ENCODE data around the gene ZNF71. TPM values are rescaled to one million over a fixed set of nuclear protein-coding genes. Genes with fewer than 3 reads are reported as not detected.

ZNF71 gene
- total RNA-seq, 1 experiment from 2014 or later, result 8.0 TPM

DNA sequence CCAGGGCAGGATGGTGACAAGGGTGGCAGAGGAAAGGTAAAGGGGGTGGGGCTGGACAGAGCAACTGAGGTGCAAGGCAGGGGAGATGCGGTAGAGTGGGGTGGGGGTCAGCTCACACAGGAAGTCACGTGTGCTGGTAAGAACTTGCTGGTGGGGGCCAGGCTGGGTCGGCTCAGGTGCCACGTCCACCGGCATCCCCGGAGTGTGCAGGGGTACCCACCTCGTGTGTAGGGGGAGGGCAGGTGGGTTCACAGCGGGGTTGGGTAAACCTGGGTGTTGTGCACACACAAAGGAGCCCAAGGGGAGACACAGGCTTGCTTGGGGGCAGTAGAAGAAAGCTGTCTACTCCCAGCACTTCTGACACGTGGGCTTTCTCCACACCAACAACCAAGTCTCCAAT, 73.6 kb downstream of the ZNF71 start:
- DNase-seq (ENCODE audit: low spot score) (no peak), ATAC-seq (no peak)
- no peak for TF ChIP-seq MYBL2 (CRISPR knock-in tag; IDR thresholded peaks at IDR 0.05)
- TF ChIP-seq, protein P1, sequence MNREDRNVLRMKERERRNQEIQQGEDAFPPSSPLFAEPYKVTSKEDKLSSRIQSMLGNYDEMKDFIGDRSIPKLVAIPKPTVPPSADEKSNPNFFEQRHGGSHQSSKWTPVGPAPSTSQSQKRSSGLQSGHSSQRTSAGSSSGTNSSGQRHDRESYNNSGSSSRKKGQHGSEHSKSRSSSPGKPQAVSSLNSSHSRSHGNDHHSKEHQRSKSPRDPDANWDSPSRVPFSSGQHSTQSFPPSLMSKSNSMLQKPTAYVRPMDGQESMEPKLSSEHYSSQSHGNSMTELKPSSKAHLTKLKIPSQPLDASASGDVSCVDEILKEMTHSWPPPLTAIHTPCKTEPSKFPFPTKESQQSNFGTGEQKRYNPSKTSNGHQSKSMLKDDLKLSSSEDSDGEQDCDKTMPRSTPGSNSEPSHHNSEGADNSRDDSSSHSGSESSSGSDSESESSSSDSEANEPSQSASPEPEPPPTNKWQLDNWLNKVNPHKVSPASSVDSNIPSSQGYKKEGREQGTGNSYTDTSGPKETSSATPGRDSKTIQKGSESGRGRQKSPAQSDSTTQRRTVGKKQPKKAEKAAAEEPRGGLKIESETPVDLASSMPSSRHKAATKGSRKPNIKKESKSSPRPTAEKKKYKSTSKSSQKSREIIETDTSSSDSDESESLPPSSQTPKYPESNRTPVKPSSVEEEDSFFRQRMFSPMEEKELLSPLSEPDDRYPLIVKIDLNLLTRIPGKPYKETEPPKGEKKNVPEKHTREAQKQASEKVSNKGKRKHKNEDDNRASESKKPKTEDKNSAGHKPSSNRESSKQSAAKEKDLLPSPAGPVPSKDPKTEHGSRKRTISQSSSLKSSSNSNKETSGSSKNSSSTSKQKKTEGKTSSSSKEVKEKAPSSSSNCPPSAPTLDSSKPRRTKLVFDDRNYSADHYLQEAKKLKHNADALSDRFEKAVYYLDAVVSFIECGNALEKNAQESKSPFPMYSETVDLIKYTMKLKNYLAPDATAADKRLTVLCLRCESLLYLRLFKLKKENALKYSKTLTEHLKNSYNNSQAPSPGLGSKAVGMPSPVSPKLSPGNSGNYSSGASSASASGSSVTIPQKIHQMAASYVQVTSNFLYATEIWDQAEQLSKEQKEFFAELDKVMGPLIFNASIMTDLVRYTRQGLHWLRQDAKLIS (CRISPR knock-in tag; IDR thresholded peaks at IDR 0.05; ENCODE audit: borderline replicate concordance), result no peak
- TF ChIP-seq TCF7 (CRISPR knock-in tag; IDR thresholded peaks at IDR 0.05; ENCODE audit: low read depth), result no peak
- TF ChIP-seq NR3C1 (CRISPR knock-in tag; conservative IDR thresholded peaks at IDR 0.05; ENCODE audit: low read depth), result no peak
- no peak for TF ChIP-seq ARID4B (CRISPR knock-in tag; IDR thresholded peaks at IDR 0.05; ENCODE audit: borderline replicate concordance)
- TF ChIP-seq CBFB (CRISPR knock-in tag; IDR thresholded peaks at IDR 0.05; ENCODE audit: low read depth), result no peak
- TF ChIP-seq IRF2 (CRISPR knock-in tag; IDR thresholded peaks at IDR 0.05; ENCODE audit: borderline replicate concordance, low read depth), result no peak
- TF ChIP-seq ZMAT4 (CRISPR knock-in tag; IDR thresholded peaks at IDR 0.05), result no peak
- TF ChIP-seq ZNF396 (CRISPR knock-in tag; IDR thresholded peaks at IDR 0.05; ENCODE audit: borderline replicate concordance), result no peak
- TF ChIP-seq NR1H2 (CRISPR knock-in tag; IDR thresholded peaks at IDR 0.05), result no peak
- TF ChIP-seq MAX (CRISPR knock-in tag; IDR thresholded peaks at IDR 0.05), result no peak
- TF ChIP-seq, protein P2, sequence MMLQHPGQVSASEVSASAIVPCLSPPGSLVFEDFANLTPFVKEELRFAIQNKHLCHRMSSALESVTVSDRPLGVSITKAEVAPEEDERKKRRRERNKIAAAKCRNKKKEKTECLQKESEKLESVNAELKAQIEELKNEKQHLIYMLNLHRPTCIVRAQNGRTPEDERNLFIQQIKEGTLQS (CRISPR knock-in tag; conservative IDR thresholded peaks at IDR 0.05), result no peak
- TF ChIP-seq FOXK1 (CRISPR knock-in tag; IDR thresholded peaks at IDR 0.05), result no peak
- TF ChIP-seq, protein P3, sequence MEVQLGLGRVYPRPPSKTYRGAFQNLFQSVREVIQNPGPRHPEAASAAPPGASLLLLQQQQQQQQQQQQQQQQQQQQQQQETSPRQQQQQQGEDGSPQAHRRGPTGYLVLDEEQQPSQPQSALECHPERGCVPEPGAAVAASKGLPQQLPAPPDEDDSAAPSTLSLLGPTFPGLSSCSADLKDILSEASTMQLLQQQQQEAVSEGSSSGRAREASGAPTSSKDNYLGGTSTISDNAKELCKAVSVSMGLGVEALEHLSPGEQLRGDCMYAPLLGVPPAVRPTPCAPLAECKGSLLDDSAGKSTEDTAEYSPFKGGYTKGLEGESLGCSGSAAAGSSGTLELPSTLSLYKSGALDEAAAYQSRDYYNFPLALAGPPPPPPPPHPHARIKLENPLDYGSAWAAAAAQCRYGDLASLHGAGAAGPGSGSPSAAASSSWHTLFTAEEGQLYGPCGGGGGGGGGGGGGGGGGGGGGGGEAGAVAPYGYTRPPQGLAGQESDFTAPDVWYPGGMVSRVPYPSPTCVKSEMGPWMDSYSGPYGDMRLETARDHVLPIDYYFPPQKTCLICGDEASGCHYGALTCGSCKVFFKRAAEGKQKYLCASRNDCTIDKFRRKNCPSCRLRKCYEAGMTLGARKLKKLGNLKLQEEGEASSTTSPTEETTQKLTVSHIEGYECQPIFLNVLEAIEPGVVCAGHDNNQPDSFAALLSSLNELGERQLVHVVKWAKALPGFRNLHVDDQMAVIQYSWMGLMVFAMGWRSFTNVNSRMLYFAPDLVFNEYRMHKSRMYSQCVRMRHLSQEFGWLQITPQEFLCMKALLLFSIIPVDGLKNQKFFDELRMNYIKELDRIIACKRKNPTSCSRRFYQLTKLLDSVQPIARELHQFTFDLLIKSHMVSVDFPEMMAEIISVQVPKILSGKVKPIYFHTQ (CRISPR knock-in tag; IDR thresholded peaks at IDR 0.05), result no peak
- no peak for TF ChIP-seq FOXP1 (CRISPR knock-in tag; IDR thresholded peaks at IDR 0.05; ENCODE audit: borderline replicate concordance)
- TF ChIP-seq, protein P4, sequence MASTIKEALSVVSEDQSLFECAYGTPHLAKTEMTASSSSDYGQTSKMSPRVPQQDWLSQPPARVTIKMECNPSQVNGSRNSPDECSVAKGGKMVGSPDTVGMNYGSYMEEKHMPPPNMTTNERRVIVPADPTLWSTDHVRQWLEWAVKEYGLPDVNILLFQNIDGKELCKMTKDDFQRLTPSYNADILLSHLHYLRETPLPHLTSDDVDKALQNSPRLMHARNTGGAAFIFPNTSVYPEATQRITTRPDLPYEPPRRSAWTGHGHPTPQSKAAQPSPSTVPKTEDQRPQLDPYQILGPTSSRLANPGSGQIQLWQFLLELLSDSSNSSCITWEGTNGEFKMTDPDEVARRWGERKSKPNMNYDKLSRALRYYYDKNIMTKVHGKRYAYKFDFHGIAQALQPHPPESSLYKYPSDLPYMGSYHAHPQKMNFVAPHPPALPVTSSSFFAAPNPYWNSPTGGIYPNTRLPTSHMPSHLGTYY (CRISPR knock-in tag; IDR thresholded peaks at IDR 0.05), result no peak
- TF ChIP-seq PRRX2 (CRISPR knock-in tag; IDR thresholded peaks at IDR 0.05), result no peak
- TF ChIP-seq ZNF317 (CRISPR knock-in tag; IDR thresholded peaks at IDR 0.05; ENCODE audit: borderline replicate concordance, low read depth), result no peak
- TF ChIP-seq, protein P5, sequence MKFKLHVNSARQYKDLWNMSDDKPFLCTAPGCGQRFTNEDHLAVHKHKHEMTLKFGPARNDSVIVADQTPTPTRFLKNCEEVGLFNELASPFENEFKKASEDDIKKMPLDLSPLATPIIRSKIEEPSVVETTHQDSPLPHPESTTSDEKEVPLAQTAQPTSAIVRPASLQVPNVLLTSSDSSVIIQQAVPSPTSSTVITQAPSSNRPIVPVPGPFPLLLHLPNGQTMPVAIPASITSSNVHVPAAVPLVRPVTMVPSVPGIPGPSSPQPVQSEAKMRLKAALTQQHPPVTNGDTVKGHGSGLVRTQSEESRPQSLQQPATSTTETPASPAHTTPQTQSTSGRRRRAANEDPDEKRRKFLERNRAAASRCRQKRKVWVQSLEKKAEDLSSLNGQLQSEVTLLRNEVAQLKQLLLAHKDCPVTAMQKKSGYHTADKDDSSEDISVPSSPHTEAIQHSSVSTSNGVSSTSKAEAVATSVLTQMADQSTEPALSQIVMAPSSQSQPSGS (CRISPR knock-in tag; IDR thresholded peaks at IDR 0.05; ENCODE audit: borderline replicate concordance, low read depth), result no peak
- TF ChIP-seq TEAD4 (CRISPR knock-in tag; IDR thresholded peaks at IDR 0.05), result no peak
- H3K27me3 Mint-ChIP-seq (ENCODE audit: low read depth), result peaks cover 7% of the 10 kb centered on the region
- H3K9me3 Mint-ChIP-seq, result peaks cover 48% of the 10 kb centered on the region
- H3K4me1 Mint-ChIP-seq, result no peaks in the 10 kb centered on the region
- POLR2A ChIA-PET, result no interaction called here
- H3K4me3 Mint-ChIP-seq, result no peak overlapping the region
- H3K27ac Mint-ChIP-seq, result no peak overlapping the region
- CTCF ChIA-PET, result no interaction called here
- H3K36me3 Mint-ChIP-seq, result peaks cover 54% of the 10 kb centered on the region

Data from WTC11 (cell line).